A204.1 (cell line): ENCODE measurements around the gene AMDHD2.
"Not testable (repeated sequence)": the region's sequence is repeated elsewhere in the genome, so short reads cannot be mapped to it uniquely, and the experiment has no call there.

Source experiments
- FAIRE-seq: peaks from 2 replicates; lab custom pipeline; 2012; peaks lifted over from hg19 to GRCh38; lab: Jason Lieb, UNC

The AMDHD2 gene

DNA sequence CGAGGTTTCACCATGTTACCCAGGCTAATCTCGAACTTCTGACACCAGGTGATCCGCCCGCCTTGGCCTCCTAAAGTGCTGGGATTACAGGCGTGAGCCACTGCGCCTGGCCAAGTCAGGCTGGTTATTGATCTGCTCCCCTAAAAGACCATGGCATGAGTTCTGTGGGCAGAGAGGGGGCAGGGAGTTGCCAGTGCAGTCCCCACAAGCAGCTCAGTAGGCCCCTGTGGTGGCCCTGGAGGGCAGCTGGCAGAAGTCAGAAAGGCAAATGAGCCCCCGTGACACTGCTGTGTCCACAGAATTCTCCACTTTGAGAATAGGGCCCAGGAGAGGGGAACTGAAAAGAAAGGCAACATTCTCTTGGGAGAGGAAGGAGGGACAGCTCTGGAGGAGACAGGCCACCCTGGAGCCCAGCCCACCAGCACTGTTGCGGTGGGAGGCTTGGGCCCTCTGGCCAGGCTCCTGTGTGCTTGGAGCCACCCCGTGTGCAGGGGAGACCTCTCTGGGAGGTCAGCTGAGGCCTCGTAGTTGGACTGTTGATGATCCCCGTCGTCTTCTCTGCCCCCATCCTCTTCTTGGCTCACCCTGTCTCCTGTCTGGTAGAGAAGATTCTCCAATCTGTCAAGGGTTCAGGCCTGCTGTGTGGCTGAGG is 2.1 kb upstream of the AMDHD2 start:
- FAIRE-seq, result no peak

DNA sequence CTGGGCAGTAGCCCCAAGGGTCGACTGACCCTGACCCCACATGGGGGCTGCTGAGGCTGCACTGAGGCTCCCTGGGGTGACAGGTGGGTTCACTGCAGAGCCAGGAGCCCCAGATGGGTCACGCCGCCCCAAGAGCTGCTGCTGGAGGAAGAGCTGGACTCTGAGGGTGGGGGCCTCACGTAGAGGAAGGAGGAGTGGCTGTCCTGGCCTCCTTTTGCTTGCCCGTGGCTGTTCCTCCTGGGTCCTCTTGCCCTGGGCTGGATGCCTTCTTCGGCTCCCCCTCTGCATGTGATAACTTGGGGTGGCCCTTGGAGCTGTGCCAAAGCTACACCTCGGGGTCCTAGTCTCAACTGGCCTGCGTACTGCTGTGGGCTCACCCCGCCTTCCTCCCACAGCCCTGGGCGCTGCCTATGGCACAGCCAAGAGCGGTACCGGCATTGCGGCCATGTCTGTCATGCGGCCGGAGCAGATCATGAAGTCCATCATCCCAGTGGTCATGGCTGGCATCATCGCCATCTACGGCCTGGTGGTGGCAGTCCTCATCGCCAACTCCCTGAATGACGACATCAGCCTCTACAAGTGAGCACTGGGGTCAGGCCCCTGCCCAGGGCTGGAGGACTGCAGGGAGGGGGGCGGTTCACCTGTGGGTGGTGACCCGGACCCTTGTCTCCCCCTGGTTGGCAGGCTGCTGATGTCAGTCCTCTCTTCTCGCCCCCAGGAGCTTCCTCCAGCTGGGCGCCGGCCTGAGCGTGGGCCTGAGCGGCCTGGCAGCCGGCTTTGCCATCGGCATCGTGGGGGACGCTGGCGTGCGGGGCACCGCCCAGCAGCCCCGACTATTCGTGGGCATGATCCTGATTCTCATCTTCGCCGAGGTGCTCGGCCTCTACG is 1.1 kb upstream of the AMDHD2 start:
- no peak for FAIRE-seq

DNA sequence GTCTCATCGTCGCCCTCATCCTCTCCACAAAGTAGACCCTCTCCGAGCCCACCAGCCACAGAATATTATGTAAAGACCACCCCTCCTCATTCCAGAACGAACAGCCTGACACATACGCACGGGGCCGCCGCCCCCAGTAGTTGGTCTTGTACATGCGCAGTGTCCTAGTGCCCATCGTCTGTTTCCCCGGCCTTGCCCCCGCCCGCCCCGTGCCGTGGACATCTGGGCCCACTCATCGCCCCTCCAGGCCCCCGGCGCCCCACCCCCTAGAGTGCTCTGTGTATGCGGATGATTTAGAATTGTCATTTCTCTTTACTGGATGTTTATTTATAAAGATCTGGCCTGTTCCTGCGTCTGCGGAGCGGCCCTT is 475 bp upstream of the AMDHD2 start:
- no peak for FAIRE-seq

GRCh38 chr16:2520784-2521531 is 787 bp downstream of the AMDHD2 start:
- FAIRE-seq, result no peak

GRCh38 chr16:2523801-2524231 is 3.6 kb downstream of the AMDHD2 start:
- no peak for FAIRE-seq

DNA sequence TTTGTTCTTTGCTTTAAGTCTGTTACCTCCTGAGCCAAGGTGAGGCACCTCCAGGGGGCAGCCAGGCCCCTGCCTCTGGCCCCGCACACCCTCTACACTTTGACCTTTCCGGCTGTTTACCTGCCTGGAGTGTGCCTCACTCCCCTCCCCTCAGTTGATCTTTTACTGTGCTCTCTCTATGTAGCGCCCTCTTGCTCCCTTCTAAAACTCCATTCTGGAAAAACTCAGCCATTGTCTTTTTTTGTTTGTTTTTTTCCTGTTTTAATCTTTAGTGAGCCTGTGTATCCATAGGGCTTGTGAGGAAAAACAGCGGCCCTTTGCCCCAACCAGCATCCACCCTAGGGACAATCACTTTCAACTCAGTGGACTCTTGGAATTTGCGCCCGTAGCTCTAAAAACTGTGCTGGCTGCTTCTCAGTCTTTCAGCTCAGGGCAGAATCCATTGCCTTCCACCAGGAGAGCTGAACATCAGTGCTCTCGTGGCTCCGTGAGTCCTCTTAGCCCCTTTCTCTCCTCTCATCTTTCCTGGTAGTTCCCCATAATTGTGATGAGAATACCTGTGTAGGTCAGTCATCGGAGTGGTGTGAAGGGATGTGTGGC is 4.3 kb downstream of the AMDHD2 start:
- FAIRE-seq, result no peak

DNA sequence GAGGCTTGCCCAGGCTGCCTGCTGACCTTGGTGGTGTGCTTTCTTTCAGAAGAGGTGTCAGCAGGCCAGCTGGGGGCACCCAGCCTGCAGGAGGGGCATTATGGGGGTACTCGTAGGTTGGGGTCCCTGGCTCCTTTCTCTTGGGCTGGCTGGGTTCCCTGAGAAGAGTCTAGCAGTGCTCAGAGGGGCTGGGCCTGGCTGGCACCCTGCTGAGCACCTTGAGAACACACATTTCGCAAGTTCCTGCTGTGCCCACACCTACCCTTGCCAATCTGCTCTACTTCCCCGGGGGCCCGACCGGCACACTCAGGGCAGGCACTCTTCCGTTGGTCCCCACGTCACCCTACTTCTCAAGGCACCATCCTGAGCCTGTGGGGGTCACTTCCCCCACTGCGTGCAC is 6.0 kb downstream of the AMDHD2 start:
- no peak for FAIRE-seq

- no peak for FAIRE-seq
Observed at GRCh38 chr16:2527071-2527783, 7.1 kb downstream of the AMDHD2 start.

DNA sequence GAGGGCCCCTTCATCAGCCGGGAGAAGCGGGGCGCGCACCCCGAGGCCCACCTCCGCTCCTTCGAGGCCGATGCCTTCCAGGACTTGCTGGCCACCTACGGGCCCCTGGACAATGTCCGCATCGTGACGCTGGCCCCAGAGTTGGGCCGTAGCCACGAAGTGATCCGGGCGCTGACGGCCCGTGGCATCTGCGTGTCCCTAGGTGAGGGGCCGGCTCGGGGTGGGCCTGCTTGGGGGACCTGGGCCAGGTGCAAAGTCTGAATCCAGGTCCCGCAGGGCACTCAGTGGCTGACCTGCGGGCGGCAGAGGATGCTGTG is 7.6 kb downstream of the AMDHD2 start:
- FAIRE-seq, result no peak

DNA sequence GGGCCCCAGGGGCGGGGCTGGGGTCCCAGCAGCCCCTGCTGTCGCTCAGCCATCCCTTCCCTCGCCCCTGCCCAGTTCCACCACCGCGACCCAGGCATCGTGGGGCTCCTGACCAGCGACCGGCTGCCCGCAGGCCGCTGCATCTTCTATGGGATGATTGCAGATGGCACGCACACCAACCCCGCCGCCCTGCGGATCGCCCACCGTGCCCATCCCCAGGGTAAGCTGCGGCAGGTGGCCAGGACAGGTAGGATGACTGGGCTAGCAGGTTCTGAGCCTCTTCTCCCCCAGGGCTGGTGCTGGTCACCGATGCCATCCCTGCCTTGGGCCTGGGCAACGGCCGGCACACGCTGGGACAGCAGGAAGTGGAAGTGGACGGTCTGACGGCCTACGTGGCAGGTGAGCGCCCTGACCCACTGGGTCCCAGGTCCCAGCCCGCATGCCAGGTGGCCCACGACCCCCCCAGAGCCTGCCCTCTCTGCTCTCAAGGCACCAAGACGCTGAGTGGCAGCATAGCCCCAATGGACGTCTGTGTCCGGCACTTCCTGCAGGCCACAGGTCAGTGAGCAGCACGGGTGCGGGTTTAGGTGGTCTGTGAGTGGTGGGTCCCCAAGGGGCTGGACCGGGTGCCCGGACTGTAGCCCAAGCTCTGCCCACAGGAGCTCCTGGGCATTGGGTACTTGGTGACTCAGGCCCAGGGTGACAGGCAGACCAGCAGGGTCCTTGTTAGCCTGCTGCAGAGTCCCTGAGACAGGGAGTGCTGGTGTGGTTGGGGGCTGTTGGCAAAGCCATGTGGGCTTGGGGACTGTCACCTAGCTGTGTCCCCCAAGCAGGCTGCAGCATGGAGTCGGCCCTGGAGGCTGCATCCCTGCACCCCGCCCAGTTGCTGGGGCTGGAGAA is 8.2 kb downstream of the AMDHD2 start:
- no peak for FAIRE-seq

DNA sequence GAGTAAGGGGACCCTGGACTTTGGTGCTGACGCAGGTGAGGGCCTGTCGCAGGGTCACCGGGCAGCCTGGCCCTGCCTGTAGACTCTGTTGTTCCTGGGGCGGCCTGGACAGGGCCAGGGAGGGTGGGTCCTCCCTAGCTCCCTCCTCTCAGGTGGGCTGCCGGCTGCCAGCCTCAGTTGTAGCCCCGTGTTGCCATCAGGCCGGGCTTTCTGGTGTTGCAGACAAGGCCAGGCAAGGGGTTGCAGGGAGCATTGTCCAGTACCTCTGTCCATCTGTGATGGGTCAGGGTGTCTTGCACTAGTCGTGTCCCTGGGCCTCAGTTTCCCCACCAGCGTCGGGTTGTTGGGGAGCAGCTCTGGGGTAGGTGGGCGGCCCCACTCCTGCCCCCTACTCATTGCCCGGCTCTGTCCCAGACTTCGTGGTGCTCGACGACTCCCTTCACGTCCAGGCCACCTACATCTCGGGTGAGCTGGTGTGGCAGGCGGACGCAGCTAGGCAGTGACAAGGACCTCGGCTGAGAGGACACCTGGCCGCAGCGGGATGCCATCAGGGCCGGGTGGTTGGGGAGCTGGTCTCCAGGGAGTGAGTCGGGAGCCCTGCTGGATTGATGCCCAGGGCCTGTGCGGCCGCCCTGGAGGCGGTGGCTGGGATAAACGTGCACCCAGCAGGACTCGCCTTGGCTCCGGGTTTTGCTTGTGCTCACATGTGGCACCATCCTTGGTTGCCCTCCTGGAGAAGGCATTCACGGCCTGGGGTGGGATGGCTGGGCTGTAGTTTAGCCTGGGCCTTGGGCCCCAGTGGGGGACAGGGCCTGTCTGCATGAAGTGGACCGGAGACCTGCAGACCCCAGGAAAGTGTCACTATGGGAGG is 9.1 kb downstream of the AMDHD2 start:
- no peak for FAIRE-seq

- no peak for FAIRE-seq
Observed at GRCh38 chr16:2529961-2530628, 9.9 kb downstream of the AMDHD2 start.

DNA sequence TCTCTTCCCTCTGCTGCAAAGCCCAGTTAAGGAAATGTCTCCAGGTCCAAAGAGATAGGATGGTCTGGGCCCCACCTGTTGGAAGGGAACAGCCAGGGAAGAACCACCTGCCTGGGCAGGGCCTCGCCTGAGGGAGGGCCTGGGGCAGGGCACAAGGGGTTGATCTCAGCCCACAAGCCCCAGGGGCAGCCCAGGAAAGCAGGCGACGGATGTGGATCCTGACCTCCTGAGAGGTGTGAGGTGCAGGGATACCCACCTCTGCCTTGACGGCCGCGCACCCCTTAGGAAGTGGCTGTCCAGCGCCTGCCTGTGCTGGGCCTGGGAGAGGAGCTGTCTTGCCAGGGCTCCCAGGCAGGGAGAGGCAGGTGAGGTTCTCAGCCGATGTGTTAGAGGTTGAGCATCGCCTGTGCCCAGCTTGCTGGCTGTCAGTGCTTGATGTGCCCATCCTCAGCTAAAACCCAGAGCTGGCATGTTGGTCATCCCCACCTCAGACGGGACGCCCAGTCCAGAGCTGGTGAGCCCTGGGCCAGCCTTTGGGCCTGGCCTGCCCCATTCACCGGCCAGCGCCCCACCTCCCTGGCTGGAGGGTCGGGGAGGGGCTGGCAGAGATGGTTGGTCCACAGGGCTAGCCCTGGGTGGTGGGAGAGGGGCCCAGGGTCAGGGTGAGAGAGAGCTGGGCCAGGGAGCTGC is 10.6 kb downstream of the AMDHD2 start:
- FAIRE-seq, result no peak

DNA sequence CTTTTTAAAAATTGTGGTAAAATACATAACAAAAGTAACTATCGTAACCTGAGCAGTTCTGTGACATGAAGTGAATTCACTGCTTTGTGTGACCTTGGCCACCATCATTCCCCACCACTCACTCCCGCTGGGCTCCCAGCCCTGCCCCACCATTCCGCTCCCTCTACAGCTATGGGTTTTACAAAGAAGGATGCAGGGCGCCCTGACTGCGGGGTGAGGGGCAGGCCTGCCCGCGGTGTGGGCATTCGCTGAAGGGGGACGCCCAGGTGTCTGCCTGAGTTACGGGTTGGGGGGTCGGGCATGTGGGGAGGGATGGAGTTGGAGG is 11.2 kb downstream of the AMDHD2 start, which contains the start of gene CEMP1:
CEMP1 (minus strand) TSS at position 38 of the 325 bp plus-strand sequence. CDS start 335 bp downstream, outside the sequence.
- no peak for FAIRE-seq

GRCh38 chr16:2531696-2532493 is 11.7 kb downstream of the AMDHD2 start:
- peak; percentile 90 for FAIRE-seq

GRCh38 chr16:2532494-2533141 is 12.4 kb downstream of the AMDHD2 start:
- no peak for FAIRE-seq

- FAIRE-seq, result not testable (repeated sequence)
Observed at GRCh38 chr16:2533142-2533755, 13.1 kb downstream of the AMDHD2 start.
